NCI-H1694 (cell line): ENCODE results near the gene DHRS3.
"Not testable (repeated sequence)": the region's sequence is repeated elsewhere in the genome, so short reads cannot be mapped to it uniquely, and the experiment has no call there.

Source experiments
- DNase-seq: peaks from one replicate; lab custom pipeline; 2025; lab: John Stamatoyannopoulos, UW

Gene DHRS3

DNA sequence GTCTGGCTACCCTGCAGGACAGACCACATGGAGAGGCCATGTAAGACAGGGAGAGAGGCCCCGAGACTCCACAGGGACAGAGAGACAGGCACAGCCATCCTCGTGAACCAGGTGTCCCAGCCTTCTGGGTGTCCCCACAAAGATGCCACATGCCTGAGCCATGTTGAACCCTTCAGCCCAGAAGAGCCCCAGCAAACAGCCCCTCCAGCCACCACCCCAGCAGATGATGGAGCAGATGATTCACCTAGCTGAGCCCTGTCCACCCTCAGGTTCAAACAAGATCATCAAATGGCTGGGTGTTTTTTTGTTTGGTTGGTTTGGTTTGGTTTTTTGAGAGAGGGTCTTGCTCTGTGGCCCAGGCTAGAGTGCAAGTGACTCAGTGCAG, 78.7 kb downstream of the DHRS3 start:
- DNase-seq, result no peak

DNA sequence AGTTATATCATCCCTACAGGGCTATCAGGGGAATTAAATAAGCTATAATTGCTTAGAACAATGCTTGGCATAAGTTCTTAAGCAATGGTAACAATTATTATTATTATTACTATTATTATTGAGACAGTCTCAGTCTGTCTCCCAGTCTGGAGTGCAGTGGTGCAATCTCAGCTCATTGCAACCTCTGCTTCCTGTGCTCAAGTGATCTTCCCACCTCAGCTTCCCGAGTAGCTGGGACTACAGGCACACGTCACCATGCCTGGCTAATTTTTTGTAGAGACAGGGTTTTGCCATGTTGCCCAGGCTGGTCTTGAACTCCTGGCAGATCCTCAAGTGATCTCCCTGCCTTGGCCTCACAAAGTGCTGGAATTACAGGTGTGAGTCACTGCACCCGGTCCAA, 79.5 kb downstream of the DHRS3 start:
- not testable (repeated sequence) for DNase-seq

DNA sequence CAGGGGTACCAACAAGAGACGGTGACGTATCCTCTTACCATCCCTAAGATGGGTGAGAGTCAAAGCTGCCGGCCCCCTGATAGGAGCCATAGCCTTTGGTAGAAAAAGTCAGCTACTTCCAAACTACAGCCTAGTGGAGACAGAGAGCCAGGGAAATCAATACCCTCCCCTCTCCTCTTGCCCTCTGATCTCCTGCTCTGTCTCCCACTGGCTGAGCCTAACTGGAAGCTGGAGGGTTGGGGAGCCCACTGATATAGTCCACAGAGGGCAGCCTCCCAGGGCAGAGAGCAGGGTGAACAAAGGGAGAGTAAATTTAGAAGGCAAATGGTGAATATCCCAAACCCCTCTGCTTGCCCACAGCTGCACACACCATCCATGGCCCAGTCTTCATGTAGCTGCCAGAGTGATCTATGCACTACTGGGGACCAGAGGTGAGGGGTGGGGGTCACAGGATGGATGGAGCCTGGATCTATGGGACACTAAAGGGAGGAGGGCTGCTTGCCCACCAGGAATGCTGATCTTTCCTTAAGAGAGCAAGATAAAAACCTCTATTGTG, 80.0 kb downstream of the DHRS3 start:
- no peak for DNase-seq

- DNase-seq, result no peak
These were observed 80.7 kb downstream of the DHRS3 start for GRCh38 chr1:12537294-12537693.

DNA sequence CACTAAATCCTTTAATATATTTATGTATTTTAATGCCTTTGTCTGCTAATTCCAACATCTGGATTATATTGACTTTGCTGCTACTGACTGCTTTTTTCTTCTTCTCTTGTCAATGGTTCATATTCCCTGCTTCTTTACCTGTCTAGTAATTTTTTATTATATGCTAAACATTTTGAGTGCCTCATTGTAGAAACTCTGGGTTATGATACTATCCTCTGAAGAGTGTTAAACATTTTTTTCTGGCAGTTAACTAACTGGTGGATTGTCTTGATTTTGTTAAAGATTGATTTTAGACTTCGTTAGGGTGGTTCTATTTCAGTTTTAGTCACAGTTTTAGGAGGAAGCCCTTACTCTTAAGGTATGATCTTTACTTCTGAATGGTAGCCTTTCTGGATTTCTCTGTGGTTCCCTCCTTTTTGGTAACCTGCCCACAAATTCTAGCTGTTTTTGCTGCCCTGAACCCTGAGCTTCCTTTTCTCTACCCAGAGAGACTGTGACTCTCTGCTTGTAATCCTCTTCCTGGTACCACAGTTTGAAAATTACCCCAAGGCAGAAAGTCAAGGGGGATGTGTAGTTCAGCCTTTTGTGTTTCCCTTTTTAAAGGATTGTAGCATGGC, 81.9 kb downstream of the DHRS3 start:
- DNase-seq, result no peak

DNA sequence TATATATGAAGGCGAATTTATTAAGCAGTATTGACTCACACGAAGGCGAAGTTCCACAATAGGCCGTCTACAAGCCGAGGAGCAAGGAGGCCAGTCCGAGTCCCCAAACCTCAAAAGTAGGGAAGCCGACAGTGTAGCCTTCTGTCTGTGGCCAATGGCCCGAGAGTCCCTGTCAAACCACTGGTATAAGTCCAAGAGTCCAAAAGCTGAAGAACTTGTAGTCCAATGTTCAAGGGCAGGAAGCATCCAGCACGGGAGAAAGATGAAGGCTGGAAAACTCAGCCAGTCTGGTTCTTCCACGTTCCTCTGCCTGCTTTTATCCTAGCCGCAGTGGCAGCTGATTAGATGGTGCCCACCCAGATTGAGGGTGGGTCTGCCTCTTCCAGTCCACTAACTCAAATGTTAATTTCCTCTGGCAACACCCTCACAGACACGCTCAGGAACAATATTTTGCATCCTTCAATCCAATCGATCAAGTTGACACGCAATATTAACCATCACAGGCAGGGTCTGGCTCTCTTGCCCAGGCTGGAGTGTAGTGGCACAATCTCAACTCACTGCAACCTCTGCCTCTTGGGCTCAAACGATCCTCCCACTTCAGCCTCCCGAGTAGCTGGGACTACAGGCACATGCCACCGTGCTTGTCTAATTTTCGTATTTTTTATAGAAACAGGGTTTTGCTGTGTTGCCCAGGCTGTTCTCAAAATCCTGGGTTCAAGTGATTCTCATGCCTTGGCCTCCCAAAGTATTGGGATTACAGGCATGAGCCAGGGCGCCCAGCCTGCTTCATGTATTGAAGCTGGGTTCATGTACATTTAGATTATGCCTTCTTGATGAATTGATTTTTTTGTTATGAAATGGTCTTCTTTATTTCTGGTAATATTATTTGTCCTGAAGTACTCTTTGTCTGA, 85.3 kb downstream of the DHRS3 start:
- DNase-seq, result no peak

GRCh38 chr1:12531179-12531499, 86.9 kb downstream of the DHRS3 start:
- DNase-seq, result no peak

- DNase-seq, result no peak
These were observed 87.4 kb downstream of the DHRS3 start for GRCh38 chr1:12530462-12531178.

DNA sequence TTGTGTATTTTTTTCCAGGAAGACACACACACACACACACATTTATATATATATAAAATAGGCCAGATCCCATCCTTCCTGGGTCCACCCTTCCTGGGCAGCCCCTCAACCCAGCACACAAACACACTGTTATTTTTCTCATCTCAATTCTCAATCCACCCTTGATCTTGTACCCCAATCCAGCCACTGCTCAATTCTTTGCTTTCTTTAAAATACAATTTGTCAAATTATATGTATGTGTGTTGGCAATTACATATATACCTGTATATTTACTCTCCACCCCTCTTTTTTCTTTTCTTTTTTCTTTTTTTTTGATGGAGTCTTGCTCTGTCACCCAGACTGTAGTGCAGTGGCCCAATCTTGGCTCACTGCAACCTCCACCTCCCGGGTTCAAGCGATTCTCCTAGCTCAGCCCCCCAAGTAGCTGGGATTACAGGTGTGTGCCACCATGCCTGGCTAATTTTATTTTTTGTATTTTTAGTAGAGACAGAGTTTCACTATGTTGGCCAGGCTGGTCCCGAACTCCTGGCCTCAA, 88.3 kb downstream of the DHRS3 start:
- no peak for DNase-seq

GRCh38 chr1:12528021-12528852, 89.8 kb downstream of the DHRS3 start:
- no peak for DNase-seq

DNA sequence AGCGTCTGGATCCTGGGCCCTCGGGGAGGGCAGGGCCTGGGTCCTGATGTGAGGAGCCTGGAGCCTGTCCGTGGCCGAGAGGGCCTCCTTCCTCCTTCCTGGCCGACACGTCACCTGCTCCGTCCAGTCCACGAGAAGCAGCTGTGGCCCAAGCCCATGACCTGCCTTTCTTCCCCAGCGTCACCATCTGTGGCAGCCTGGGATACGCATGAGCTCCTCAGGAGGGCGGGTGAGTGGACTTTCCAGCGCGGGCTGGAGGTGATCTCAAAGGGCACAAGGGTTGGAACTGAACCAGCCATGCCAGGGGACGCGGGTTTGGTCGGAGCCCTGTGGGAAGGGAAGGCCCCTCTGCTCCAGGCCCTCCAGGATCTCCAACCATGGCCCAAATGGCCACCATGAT, 90.4 kb downstream of the DHRS3 start:
- DNase-seq, result no peak

GRCh38 chr1:12525311-12526181, 92.5 kb downstream of the DHRS3 start:
- no peak for DNase-seq

GRCh38 chr1:12524266-12524665, 93.7 kb downstream of the DHRS3 start:
- no peak for DNase-seq

DNA sequence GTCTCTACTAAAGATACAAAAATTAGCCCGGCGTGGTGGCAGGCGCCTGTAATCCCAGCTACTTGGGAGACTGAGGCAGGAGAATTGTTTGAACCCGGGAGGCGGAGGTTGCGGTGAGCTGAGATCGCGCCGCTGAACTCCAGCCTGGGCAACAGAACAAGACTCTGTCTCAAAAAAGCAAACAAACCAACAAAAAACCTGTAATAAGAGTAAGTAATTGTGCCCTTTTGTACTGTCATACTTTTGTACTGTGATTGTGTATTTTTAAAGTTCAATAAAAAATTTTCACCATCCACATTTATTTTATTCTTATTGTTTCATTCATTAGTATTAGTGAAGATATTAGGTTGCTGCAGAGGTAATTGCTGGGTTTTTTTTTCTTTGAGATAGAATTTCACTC, 95.2 kb downstream of the DHRS3 start:
- not testable (repeated sequence) for DNase-seq

- DNase-seq, result no peak
These were observed 96.9 kb downstream of the DHRS3 start for GRCh38 chr1:12521096-12521495.

- DNase-seq, result no peak
These were observed 98.2 kb downstream of the DHRS3 start for GRCh38 chr1:12519693-12520364.

DNA sequence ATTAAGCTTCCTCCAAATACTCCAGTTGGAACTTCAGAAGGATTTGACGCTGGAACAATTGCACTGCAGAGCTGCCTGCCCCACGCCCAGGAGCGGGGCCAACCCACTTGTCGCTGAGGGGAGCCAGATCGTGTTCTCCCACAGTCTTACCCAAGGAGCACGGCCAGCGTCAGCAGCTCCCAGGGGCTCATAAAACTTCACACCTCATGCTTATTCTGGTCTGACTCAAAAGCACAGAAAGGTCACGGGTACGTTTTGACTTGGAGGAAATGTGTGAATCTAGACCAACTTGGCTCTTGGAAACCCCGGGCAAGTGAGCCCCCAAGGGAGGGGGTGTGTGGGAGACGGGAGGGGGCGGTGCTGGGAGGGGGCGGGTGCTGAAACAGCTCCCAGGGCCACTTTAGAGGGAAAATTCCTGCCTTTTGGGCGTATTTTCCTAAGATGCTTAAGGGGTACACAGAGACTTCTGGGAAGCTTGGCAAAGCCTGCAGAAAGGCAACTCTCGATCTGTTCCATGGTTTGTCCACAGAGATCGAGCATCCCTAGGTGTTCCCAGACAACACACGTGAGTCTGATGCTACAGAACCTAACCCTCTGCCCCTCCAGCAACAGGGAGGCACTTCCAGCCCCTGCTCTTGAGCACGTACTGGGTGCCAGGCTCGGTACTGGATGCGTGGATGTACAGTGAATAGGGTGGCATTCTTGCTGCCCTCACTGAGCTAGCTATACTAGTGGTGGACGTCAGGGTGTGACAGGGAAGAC, 98.9 kb downstream of the DHRS3 start:
- no peak for DNase-seq
